Esophagus muscularis mucosa (tissue), 3 donors: ENCODE data around the gene CMPK2.

Experiments
- POLR2A ChIP-seq: fragments of 450-650 bp; IDR thresholded peaks from one replicate; pipeline ENCODE4 v1.6.1; 2017; ENCODE audit warnings: antibody characterized with exemption, moderate library complexity, mild to moderate bottlenecking, low read depth
- POLR2AphosphoS5 ChIP-seq, 2 donors: sonication (generic); formaldehyde crosslinking; IDR thresholded peaks; one replicate each; pipeline ENCODE4 v1.6.1; 2017; ENCODE audit warnings: antibody characterized with exemption in 2 of 2
- TF ChIP-seq, protein P1 (sequence below), 3 experiments: fragments of 200-600 bp in 2 of 3; fragments of 450-650 bp in 1 of 3; sonication (generic) in 2 of 3; IDR thresholded peaks; one replicate each; pipeline ENCODE4 v1.5.1; 2017 to 2019; ENCODE audit warnings: antibody characterized with exemption in 3 of 3, mild to moderate bottlenecking in 2 of 3, moderate library complexity in 1 of 3

GRCh38 chr2:6896930-6897759 is 31.4 kb upstream of the CMPK2 start:
- TF ChIP-seq, protein P1, sequence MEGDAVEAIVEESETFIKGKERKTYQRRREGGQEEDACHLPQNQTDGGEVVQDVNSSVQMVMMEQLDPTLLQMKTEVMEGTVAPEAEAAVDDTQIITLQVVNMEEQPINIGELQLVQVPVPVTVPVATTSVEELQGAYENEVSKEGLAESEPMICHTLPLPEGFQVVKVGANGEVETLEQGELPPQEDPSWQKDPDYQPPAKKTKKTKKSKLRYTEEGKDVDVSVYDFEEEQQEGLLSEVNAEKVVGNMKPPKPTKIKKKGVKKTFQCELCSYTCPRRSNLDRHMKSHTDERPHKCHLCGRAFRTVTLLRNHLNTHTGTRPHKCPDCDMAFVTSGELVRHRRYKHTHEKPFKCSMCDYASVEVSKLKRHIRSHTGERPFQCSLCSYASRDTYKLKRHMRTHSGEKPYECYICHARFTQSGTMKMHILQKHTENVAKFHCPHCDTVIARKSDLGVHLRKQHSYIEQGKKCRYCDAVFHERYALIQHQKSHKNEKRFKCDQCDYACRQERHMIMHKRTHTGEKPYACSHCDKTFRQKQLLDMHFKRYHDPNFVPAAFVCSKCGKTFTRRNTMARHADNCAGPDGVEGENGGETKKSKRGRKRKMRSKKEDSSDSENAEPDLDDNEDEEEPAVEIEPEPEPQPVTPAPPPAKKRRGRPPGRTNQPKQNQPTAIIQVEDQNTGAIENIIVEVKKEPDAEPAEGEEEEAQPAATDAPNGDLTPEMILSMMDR (IDR thresholded peaks at IDR 0.05): peak; percentile 60 to 75 (median 60)
- TF ChIP-seq POLR2A (no peak), POLR2AphosphoS5 (IDR thresholded peaks at IDR 0.05) (no peak)
